Stimulated activated CD4-positive, alpha-beta T cell treated with anti-CD3 and anti-CD28 coated beads, Interleukin-2, amount 100 ng/mL, for 24 hours (primary cell): Measurements from ENCODE around the gene GAGE12J.
A peak's percentile ranks its signal among the peaks of the same experiment; 100 is the strongest.
"Not testable (repeated sequence)": the region's sequence is repeated elsewhere in the genome, so short reads cannot be mapped to it uniquely, and the experiment has no call there.

Source experiments
- DNase-seq, 2 donors: peaks; one replicate each; pipeline ENCODE4 v3.0.0-alpha.2; 2020

Gene GAGE12J

GRCh38 chrX:49312176-49312575 is 9.7 kb upstream of the GAGE12J start:
- no peak for DNase-seq

- no peak for DNase-seq
Observed at GRCh38 chrX:49316085-49316484, 5.8 kb upstream of the GAGE12J start.

- not testable (repeated sequence) for DNase-seq
Observed at GRCh38 chrX:49322266-49322665, 429 bp downstream of the GAGE12J start.

DNA sequence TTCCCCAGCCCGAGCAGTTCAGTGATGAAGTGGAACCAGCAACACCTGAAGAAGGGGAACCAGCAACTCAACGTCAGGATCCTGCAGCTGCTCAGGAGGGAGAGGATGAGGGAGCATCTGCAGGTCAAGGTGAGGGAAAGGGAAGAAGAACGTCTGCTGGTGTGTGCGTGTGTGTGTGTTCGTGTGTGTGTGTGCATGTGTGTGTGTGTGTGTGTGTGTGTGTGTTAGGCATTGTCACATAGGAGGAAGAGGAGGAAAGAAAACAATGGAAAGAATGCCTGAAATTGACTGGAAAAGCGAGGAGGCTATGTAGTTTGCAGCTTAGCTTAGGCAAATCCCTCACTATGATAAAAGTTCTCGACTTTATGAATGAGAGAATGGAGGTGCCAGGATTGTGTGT is 1.9 kb downstream of the GAGE12J start:
- not testable (repeated sequence) for DNase-seq

- DNase-seq = not testable (repeated sequence)
Observed at GRCh38 chrX:49330421-49330820, 8.6 kb downstream of the GAGE12J start.

GRCh38 chrX:49331282-49331681 is 9.4 kb downstream of the GAGE12J start, which contains the start of gene GAGE13:
Gene GAGE13, plus strand, starts transcription at chrX:49331582. Its CDS starts 1,156 bp downstream, at chrX:49332738.
- DNase-seq = not testable (repeated sequence)

DNA sequence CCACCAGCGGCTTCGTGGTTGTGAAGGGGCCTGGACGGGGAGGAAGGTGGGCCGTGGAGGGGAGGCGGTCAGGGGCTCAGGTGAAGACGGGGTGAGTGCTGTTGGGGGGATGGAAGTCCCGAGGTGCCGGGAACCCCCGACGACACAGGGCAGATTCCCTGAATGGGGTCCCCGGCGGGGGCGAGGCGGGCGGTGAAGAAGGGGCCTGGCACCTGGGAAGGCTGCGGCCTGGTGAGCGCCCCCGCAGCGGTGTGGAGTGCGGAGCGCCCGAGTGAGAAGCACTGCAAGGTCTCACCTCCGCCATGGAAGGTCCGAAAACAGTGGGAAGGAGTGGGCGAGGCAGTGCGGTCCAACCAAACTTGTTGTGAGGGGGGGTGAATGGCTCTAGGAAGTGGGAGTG is 10.0 kb downstream of the GAGE12J start:
- not testable (repeated sequence) for DNase-seq

- not testable (repeated sequence) for DNase-seq
Observed at GRCh38 chrX:49341449-49341848, 19.6 kb downstream of the GAGE12J start.

DNA sequence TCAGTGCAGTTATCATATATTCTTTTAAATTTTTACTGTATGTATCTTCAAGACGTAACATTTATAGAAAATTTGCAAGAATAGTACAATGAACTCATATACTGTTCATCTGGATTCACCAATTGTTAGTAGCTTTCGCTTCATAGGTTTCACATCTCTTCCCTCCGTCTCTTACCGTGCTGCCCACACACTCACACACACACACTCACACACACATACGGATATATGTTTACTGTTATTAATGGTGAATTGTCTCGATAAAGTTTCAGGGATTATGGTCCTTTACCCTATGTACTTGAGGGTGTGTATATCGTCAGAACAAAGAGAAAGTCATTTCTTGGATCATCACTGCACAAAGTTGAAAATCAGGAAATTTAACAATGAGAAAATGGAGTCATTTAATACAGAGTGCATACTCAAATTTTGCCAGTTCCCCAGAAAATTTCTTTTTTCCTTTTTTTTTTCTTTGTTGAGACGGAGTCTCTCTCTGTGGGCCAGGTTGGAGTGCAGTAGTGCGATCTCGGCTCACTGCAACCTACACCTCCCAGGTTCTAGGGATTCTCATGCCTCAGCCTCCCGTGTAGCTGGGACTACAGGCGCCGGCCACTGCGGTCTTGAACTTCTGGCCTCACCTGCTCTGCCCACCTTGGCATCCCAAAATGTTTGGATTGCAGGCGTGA is 22.8 kb downstream of the GAGE12J start:
- not testable (repeated sequence) for DNase-seq

DNA sequence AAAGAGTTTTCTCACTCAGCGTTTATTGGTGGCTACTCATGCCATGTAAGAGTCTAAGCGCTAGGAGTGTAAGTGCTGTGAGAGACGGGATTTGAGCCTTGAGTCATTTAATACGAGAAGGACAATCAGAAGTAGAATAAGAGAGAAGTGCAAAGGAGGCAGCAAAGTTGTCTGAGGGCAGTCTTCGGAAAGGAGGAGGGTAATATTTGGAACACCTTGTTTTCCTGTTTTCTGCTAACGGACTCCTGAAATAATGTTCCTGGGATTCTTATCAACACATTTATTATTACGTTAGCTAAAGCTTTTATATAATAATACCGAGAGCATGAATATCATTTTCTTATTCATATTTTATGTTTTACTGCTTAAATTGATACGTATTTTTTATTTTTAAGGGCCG is 23.6 kb downstream of the GAGE12J start:
- not testable (repeated sequence) for DNase-seq

DNA sequence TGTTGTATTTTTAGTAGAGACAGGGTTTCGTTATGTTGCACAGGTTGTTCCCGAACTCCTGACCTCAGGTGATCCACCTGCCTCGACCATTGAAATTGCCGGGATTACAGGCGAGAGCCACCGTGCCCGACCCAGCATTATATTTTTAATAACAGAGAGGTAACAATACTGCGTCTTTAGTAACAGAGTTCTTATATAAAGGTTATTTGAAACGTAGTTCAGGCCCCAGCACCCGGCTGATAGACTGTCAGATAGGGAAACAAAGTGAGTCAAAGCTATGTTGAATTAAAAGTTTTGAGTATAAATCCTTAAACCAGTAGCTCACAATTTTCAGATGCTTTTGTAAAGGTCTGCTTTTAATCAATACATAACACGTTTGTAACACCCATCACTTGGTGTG is 24.3 kb downstream of the GAGE12J start:
- peak in 1 of 2 donors; percentile 36 for DNase-seq
